ENCODE measurements around the gene NGEF. TPM values are rescaled to one million over a fixed set of nuclear protein-coding genes. Genes with fewer than 3 reads are reported as not detected.

Gene NGEF
- polyA plus RNA-seq, 1 of the 3 experiments (the other 2 are of a cell fraction): 1.4 TPM

GRCh38 chr2:232883116-232883721, 129.8 kb downstream of the NGEF start:
- no peak overlapping the region for H2AFZ ChIP-seq (ENCODE audit: low read depth)
- no peak overlapping the region for H3K4me2 ChIP-seq
- no peaks in the 10 kb centered on the region for H3F3A ChIP-seq (replicated peaks; ENCODE audit: insufficient read depth)
- H3K27me3 ChIP-seq (ENCODE audit: insufficient read depth): no peaks in the 10 kb centered on the region
- H4K20me1 ChIP-seq (ENCODE audit: insufficient read depth): no peaks in the 10 kb centered on the region
- ChIA-PET POLR2A (no interaction called here), CTCF (interaction anchor here (1.0 kb wide), 1 partner anchor 12 kb away, joined by 3 read pairs; no protein-coding TSS in a partner anchor)
- no peaks in the 10 kb centered on the region for H3K9me3 ChIP-seq
- no peak overlapping the region for H3K4me3 ChIP-seq (ENCODE audit: low read depth in 2 of 2, low read length in 1 of 2)
- no peak overlapping the region for H3K9ac ChIP-seq
- H3K4me1 ChIP-seq (ENCODE audit: control insufficient read depth in 1 of 2, insufficient read depth in 2 of 2, low read depth in 1 of 2, low read length in 1 of 2): no peaks in the 10 kb centered on the region
- H3K9me2 ChIP-seq: no peaks in the 10 kb centered on the region
- no peaks in the 10 kb centered on the region for H3K79me2 ChIP-seq (ENCODE audit: insufficient read depth)
- WGBS (ENCODE audit: low lambda C conversion rate): 94% methylated on average over 25 of the region's 29 CpGs
- TF ChIP-seq TAF1 (IDR thresholded peaks at IDR 0.05; ENCODE audit: borderline replicate concordance, low read depth, low read length) (no peak), YY1 (IDR thresholded peaks at IDR 0.05; ENCODE audit: low read depth) (no peak), EZH2phosphoT487 (IDR thresholded peaks at IDR 0.05; ENCODE audit: borderline replicate concordance, low read depth) (no peak), IRF3 (IDR thresholded peaks at IDR 0.05; ENCODE audit: low read depth, low read length) (no peak), GABPA (IDR thresholded peaks at IDR 0.05; ENCODE audit: low read depth) (no peak), RAD21 (IDR thresholded peaks at IDR 0.05; ENCODE audit: low read length) (no peak), USF2 (IDR thresholded peaks at IDR 0.05; ENCODE audit: borderline replicate concordance, low read depth, low read length) (no peak), NRF1 (IDR thresholded peaks at IDR 0.05; ENCODE audit: low read depth, low read length) (no peak), CHD2 (IDR thresholded peaks at IDR 0.05; ENCODE audit: low read length, partially characterized antibody) (no peak), JUND (IDR thresholded peaks at IDR 0.05) (no peak), RFX5 (IDR thresholded peaks at IDR 0.05; ENCODE audit: low read length) (no peak), SMC3 (IDR thresholded peaks at IDR 0.05; ENCODE audit: low read depth, low read length) (no peak), ZBTB33 (IDR thresholded peaks at IDR 0.05; ENCODE audit: borderline replicate concordance, low read depth) (no peak), MEF2A (IDR thresholded peaks at IDR 0.05; ENCODE audit: borderline replicate concordance, low read depth) (no peak), PBX3 (IDR thresholded peaks at IDR 0.05) (no peak), NFIC (IDR thresholded peaks at IDR 0.05; ENCODE audit: borderline replicate concordance) (no peak), TCF12 (IDR thresholded peaks at IDR 0.05) (no peak), FOXM1 (IDR thresholded peaks at IDR 0.05; ENCODE audit: low read depth) (no peak), POLR2AphosphoS5 (IDR thresholded peaks at IDR 0.05; ENCODE audit: low read depth, low read length) (no peak)
- no peaks in the 10 kb centered on the region for H3K36me3 ChIP-seq (replicated peaks in 1 of 2; ENCODE audit: control insufficient read depth in 1 of 2, insufficient read depth in 2 of 2, low read length in 1 of 2)
- DNase-seq: no peak
- no peak overlapping the region for H3K27ac ChIP-seq (ENCODE audit: low read depth in 2 of 2, low read length in 1 of 2)
